CD4-positive, alpha-beta T cell (primary cell): ENCODE results near the gene CLIC5. TPM values are rescaled to one million over a fixed set of nuclear protein-coding genes. Genes with fewer than 3 reads are reported as not detected.

Experiments used
- ATAC-seq: fragments of 200-7000 bp; cut with Tn5 transposase; one replicate; pipeline ENCODE4 v1.10.0; 2022; ENCODE audit warnings: mild to moderate bottlenecking; ENCODE audit not compliant: poor library complexity
- CTCF ChIA-PET: fragments of 350-600 bp; sonication (Branson Sonifier 250); formaldehyde crosslinking; loops from one replicate; lab custom pipeline; 2021; ENCODE audit warnings: antibody characterized with exemption, inconsistent platforms; lab: Charles Lee
- POLR2A ChIA-PET: fragments of 350-600 bp; sonication (Branson Sonifier 250); formaldehyde crosslinking; loops from one replicate; lab custom pipeline; 2021; ENCODE audit warnings: antibody characterized with exemption, inconsistent platforms; lab: Charles Lee
- DNase-seq, 14 experiments: peaks; one replicate each; pipeline ENCODE4 v3.0.0-alpha.2; 2013 to 2020; ENCODE audit warnings: mixed read lengths in 2 of 14
- H3K27ac ChIP-seq, 2 donors: one replicate each; pipeline versions ENCODE4 v1.5.1 to v1.7.0; 2013; ENCODE audit warnings: low read length in 2 of 2, low read depth in 1 of 2, mild to moderate bottlenecking in 1 of 2
- H3K27me3 ChIP-seq, 2 experiments: 1 replicate in 1 of 2; 2 replicates in 1 of 2; pipeline versions ENCODE4 v1.6.1 to v1.7.0; 2013; ENCODE audit warnings: low read length in 2 of 2, control low read depth in 1 of 2, mild to moderate bottlenecking in 1 of 2, moderate library complexity in 1 of 2; ENCODE audit not compliant: insufficient read depth in 2 of 2, control insufficient read depth in 1 of 2
- H3K36me3 ChIP-seq: one replicate; pipeline ENCODE4 v1.6.1; 2013; ENCODE audit warnings: low read length, control low read depth; ENCODE audit not compliant: insufficient read depth
- H3K4me1 ChIP-seq: one replicate; pipeline ENCODE4 v1.6.1; 2013; ENCODE audit warnings: low read length, control low read depth; ENCODE audit not compliant: insufficient read depth
- H3K4me3 ChIP-seq: one replicate; pipeline ENCODE4 v1.5.1; 2013; ENCODE audit warnings: mild to moderate bottlenecking, low read length, moderate library complexity
- H3K9me3 ChIP-seq, 2 experiments: 1 replicate in 1 of 2; 2 replicates in 1 of 2; pipeline versions ENCODE4 v1.6.1 to v1.7.0; 2013; ENCODE audit warnings: low read length in 2 of 2, mild to moderate bottlenecking in 2 of 2, control low read depth in 1 of 2, moderate library complexity in 1 of 2; ENCODE audit not compliant: control insufficient read depth in 1 of 2, insufficient read depth in 1 of 2
- H3K27ac Mint-ChIP-seq: one replicate; pipeline ENCODE4 v1.8.0; 2020; ENCODE audit warnings: mixed read lengths
- H3K27me3 Mint-ChIP-seq: one replicate; pipeline ENCODE4 v1.8.0; 2021; ENCODE audit warnings: mixed read lengths
- H3K36me3 Mint-ChIP-seq: one replicate; pipeline ENCODE4 v1.8.0; 2021; ENCODE audit warnings: low read depth, mixed read lengths
- H3K4me1 Mint-ChIP-seq: one replicate; pipeline ENCODE4 v1.8.0; 2021; ENCODE audit warnings: low read depth, mixed read lengths
- H3K4me3 Mint-ChIP-seq: one replicate; pipeline ENCODE4 v1.8.0; 2020; ENCODE audit warnings: mild to moderate bottlenecking, mixed read lengths
- H3K9me3 Mint-ChIP-seq: one replicate; pipeline ENCODE4 v1.8.0; 2020; ENCODE audit warnings: mixed read lengths
- CTCF ChIP-seq: fragments of 200-600 bp; IDR thresholded peaks from one replicate; pipeline ENCODE4 v1.8.0; 2022; ENCODE audit warnings: antibody characterized with exemption, mild to moderate bottlenecking
- intact Hi-C, 2 experiments: fragments of 100-400 bp; cut with DNase I in 1 of 2; cut with micrococcal nuclease in 1 of 2; formaldehyde crosslinking; loops; one replicate each; pipeline versions ENCODE4 v1.15.1 to v1.9.0; 2023 to 2025; cut with DNase I, micrococcal nuclease
- total RNA-seq, 174 experiments: library from RNA in 2 of 174; stranded (reverse) in 2 of 174; gene quantifications; one replicate each; pipeline ENCODE4 v1.2.3 and lab custom pipeline; 2021 to 2026

Gene CLIC5
- total RNA-seq, 2 experiments from 2014 or later = 2.5 to 2.8 TPM

- CTCF ChIA-PET = interaction anchor here (1.0 kb wide), 1 partner anchor 12 kb away, joined by 3 read pairs; no protein-coding TSS in a partner anchor
- peaks cover 0 to 3% of the 10 kb centered on the region in 2 experiments for H3K9me3 ChIP-seq
- Mint-ChIP-seq H3K4me1 (no peaks in the 10 kb centered on the region), H3K4me3 (no peak overlapping the region), H3K9me3 (no peaks in the 10 kb centered on the region), H3K27ac (no peak overlapping the region), H3K27me3 (no peaks in the 10 kb centered on the region), H3K36me3 (no peaks in the 10 kb centered on the region)
- no peaks in the 10 kb centered on the region for H3K4me1 ChIP-seq
- H3K27ac ChIP-seq = no peak overlapping the region
- ATAC-seq (no peak), DNase-seq (no peak)
- no peaks in the 10 kb centered on the region for H3K36me3 ChIP-seq
- H3K4me3 ChIP-seq = no peak overlapping the region
- TF ChIP-seq CTCF = no peak
- intact Hi-C loops = no loop called here
- POLR2A ChIA-PET = no interaction called here
- H3K27me3 ChIP-seq = no peaks in the 10 kb centered on the region
Measured at GRCh38 chr6:45990162-45990561, 25.5 kb downstream of the CLIC5 start.

- intact Hi-C loops = no loop called here
- no peak overlapping the region for H3K27ac ChIP-seq
- no peak for ATAC-seq
Measured at GRCh38 chr6:45988635-45989034, 27.0 kb downstream of the CLIC5 start.

GRCh38 chr6:45987856-45988255 lies 27.8 kb downstream of the CLIC5 start:
- DNase-seq (no peak), ATAC-seq (no peak)
- no peak overlapping the region for H3K4me3 ChIP-seq
- Mint-ChIP-seq H3K9me3 (no peaks in the 10 kb centered on the region), H3K36me3 (no peaks in the 10 kb centered on the region), H3K4me1 (no peaks in the 10 kb centered on the region), H3K27me3 (no peaks in the 10 kb centered on the region), H3K27ac (no peak overlapping the region), H3K4me3 (no peak overlapping the region)
- CTCF ChIA-PET = no interaction called here
- H3K4me1 ChIP-seq = no peaks in the 10 kb centered on the region
- TF ChIP-seq CTCF = no peak
- intact Hi-C loops = no loop called here
- no peak overlapping the region for H3K27ac ChIP-seq
- no peaks in the 10 kb centered on the region for H3K27me3 ChIP-seq
- H3K9me3 ChIP-seq = peaks cover 0 to 3% of the 10 kb centered on the region in 2 experiments
- no peaks in the 10 kb centered on the region for H3K36me3 ChIP-seq
- POLR2A ChIA-PET = no interaction called here

More at GRCh38 chr6:45988635-45989034, 27.0 kb downstream of the CLIC5 start:
- ChIA-PET POLR2A (no interaction called here), CTCF (no interaction called here)
- no peak overlapping the region for H3K4me3 Mint-ChIP-seq
- H3K4me3 ChIP-seq = no peak overlapping the region
- H3K4me1 Mint-ChIP-seq = no peaks in the 10 kb centered on the region
- no peaks in the 10 kb centered on the region for H3K36me3 ChIP-seq
- peaks cover 0 to 3% of the 10 kb centered on the region in 2 experiments for H3K9me3 ChIP-seq
- H3K27me3 ChIP-seq = no peaks in the 10 kb centered on the region
- no peaks in the 10 kb centered on the region for H3K27me3 Mint-ChIP-seq
- no peaks in the 10 kb centered on the region for H3K36me3 Mint-ChIP-seq
- TF ChIP-seq CTCF = no peak
- no peaks in the 10 kb centered on the region for H3K4me1 ChIP-seq
- H3K9me3 Mint-ChIP-seq = no peaks in the 10 kb centered on the region
- no peak for DNase-seq
- H3K27ac Mint-ChIP-seq = no peak overlapping the region
